B cell (primary cell): ENCODE data around the gene KDM1B.

ENCODE experiments used
- EZH2 ChIP-seq: IDR thresholded peaks from 2 replicates; pipeline ENCODE4 v1.6.1; 2012; ENCODE audit warnings: borderline replicate concordance, low read depth, mild to moderate bottlenecking, moderate library complexity, low read length; ENCODE audit not compliant: insufficient read depth, poor library complexity, severe bottlenecking
- TF ChIP-seq, protein P1 (sequence below): fragments of 200-600 bp; IDR thresholded peaks from one replicate; pipeline ENCODE4 v1.8.0; 2022; ENCODE audit warnings: antibody characterized with exemption, mild to moderate bottlenecking

DNA sequence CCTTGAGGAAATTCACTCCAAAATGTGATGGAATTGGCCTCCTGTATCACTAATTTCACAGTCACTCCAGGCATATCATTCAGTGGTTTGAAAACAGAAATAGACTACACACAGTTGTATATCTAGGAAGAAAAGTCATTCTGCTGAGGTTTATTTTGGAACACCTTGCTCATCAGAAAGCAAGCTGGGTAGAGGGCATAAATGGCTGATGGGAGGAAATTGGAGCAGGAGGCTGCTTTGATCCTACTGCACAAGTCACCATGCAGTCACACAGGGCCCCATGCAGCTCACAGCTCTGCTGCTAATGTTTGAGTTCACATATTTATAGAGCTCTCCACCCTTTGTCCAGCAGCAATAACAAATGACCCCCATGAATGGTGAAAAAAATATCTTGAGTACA, 45.1 kb upstream of the KDM1B start:
- TF ChIP-seq, protein P1, sequence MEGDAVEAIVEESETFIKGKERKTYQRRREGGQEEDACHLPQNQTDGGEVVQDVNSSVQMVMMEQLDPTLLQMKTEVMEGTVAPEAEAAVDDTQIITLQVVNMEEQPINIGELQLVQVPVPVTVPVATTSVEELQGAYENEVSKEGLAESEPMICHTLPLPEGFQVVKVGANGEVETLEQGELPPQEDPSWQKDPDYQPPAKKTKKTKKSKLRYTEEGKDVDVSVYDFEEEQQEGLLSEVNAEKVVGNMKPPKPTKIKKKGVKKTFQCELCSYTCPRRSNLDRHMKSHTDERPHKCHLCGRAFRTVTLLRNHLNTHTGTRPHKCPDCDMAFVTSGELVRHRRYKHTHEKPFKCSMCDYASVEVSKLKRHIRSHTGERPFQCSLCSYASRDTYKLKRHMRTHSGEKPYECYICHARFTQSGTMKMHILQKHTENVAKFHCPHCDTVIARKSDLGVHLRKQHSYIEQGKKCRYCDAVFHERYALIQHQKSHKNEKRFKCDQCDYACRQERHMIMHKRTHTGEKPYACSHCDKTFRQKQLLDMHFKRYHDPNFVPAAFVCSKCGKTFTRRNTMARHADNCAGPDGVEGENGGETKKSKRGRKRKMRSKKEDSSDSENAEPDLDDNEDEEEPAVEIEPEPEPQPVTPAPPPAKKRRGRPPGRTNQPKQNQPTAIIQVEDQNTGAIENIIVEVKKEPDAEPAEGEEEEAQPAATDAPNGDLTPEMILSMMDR, result no peak
- no peak for TF ChIP-seq EZH2
